Uterus (tissue), 4 donors: Measurements from ENCODE around the gene DXO. TPM values are rescaled to one million over a fixed set of nuclear protein-coding genes. Genes with fewer than 3 reads are reported as not detected.
"Not testable (repeated sequence)": the region's sequence is repeated elsewhere in the genome, so short reads cannot be mapped to it uniquely, and the experiment has no call there.

ENCODE experiments used
- DNase-seq, 2 donors: peaks; one replicate each; pipeline ENCODE4 v3.0.0-alpha.2; 2019 to 2020
- H3K27ac ChIP-seq, 2 donors: fragments of 200-600 bp; sonication (generic); 1 replicate in 1 of 2; 2 replicates in 1 of 2; pipeline ENCODE4 v1.5.1; 2016 to 2018
- H3K27me3 ChIP-seq, 2 donors: fragments of 200-600 bp; sonication (generic); one replicate each; pipeline ENCODE4 v1.5.1; 2018 to 2019; ENCODE audit warnings: control low read depth in 1 of 2
- H3K36me3 ChIP-seq, 2 donors: fragments of 200-600 bp; sonication (generic); one replicate each; pipeline ENCODE4 v1.5.1; 2019; ENCODE audit warnings: control low read depth in 1 of 2
- H3K4me1 ChIP-seq, 2 donors: fragments of 200-600 bp; sonication (generic); one replicate each; pipeline ENCODE4 v1.5.1; 2018 to 2019; ENCODE audit warnings: control low read depth in 1 of 2
- H3K4me3 ChIP-seq, 2 donors: fragments of 200-600 bp; sonication (generic); 1 replicate in 1 of 2; 2 replicates in 1 of 2; pipeline ENCODE4 v1.5.1; 2018 to 2019; ENCODE audit warnings: mild to moderate bottlenecking in 1 of 2
- H3K9me3 ChIP-seq, 2 donors: fragments of 200-600 bp; sonication (generic); one replicate each; pipeline ENCODE4 v1.5.1; 2019; ENCODE audit warnings: control low read depth in 1 of 2
- POLR2A ChIP-seq, 2 donors: fragments of 450-650 bp; IDR thresholded peaks; one replicate each; pipeline ENCODE4 v1.6.1; 2016; ENCODE audit warnings: antibody characterized with exemption in 2 of 2, mild to moderate bottlenecking in 1 of 2, moderate library complexity in 1 of 2
- intact Hi-C: fragments of 100-400 bp; cut with DNase I; formaldehyde crosslinking; loops from one replicate; pipeline ENCODE4 v1.15.1; 2023; ENCODE audit warnings: low total_unique reads
- total RNA-seq, 4 donors: library from RNA; depleted of rRNA in 3 of 4; stranded (reverse); fragments of >200 nt in 3 of 4; gene quantifications; one replicate each; pipeline versions ENCODE4 v1.1.0 to v1.2.4, GENCODE V29; 2014 to 2023
- TF ChIP-seq, protein P1 (sequence below), 4 experiments: fragments of 200-600 bp in 2 of 4; fragments of 450-650 bp in 2 of 4; sonication (generic) in 2 of 4; IDR thresholded peaks; one replicate each; pipeline ENCODE4 v1.5.1; 2016 to 2019; ENCODE audit warnings: antibody characterized with exemption in 4 of 4, mild to moderate bottlenecking in 2 of 4, moderate library complexity in 1 of 4
- donor health status: DM: yes; HTN: yes; CAD: no.

The DXO gene
- total RNA-seq, 4 donors from 2014 or later, result 10.0 to 36.6 (median 14.7) TPM

DNA sequence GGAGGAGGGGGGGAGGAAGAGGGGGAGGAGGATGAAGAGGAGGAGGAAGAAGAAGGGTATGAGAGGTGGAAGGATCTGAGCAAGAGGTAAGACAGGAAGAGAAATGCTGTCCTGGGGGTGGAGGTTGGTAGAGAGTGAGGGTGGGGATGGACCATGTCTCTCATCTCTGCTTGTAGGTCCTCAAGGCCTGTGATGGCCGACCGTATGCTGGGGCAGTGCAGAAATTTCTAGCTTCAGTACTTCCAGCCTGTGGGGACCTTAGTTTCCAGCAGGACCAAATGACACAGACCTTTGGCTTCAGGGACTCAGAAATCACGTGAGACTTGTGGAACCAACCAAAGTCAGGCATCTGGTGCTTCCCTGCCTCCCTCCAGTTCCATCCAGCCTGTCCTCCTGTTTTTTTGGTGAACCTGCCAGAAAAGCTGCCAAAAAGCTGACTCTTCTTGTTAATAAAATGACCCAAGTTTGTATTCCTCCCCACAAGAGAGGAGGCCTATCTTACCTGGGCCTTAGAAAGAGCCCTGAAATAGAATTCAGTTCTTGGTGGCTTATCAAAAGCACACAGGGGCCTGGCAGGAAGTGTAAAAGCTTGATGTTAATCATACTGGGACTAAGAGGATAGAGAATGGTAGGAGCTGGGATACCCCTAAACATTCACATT, 7.4 kb upstream of the DXO start:
- Histone ChIP-seq H3K4me3 (no peak overlapping the region), H3K9me3 (no peaks in the 10 kb centered on the region), H3K4me1 (no peaks in the 10 kb centered on the region), H3K36me3 (no peaks in the 10 kb centered on the region), H3K27me3 (no peaks in the 10 kb centered on the region), H3K27ac (no peak overlapping the region)
- intact Hi-C loops, result no loop called here
- no peak for DNase-seq
- no peak for TF ChIP-seq POLR2A (IDR thresholded peaks at IDR 0.05)
- TF ChIP-seq, protein P1, sequence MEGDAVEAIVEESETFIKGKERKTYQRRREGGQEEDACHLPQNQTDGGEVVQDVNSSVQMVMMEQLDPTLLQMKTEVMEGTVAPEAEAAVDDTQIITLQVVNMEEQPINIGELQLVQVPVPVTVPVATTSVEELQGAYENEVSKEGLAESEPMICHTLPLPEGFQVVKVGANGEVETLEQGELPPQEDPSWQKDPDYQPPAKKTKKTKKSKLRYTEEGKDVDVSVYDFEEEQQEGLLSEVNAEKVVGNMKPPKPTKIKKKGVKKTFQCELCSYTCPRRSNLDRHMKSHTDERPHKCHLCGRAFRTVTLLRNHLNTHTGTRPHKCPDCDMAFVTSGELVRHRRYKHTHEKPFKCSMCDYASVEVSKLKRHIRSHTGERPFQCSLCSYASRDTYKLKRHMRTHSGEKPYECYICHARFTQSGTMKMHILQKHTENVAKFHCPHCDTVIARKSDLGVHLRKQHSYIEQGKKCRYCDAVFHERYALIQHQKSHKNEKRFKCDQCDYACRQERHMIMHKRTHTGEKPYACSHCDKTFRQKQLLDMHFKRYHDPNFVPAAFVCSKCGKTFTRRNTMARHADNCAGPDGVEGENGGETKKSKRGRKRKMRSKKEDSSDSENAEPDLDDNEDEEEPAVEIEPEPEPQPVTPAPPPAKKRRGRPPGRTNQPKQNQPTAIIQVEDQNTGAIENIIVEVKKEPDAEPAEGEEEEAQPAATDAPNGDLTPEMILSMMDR (IDR thresholded peaks at IDR 0.05), result no peak

DNA sequence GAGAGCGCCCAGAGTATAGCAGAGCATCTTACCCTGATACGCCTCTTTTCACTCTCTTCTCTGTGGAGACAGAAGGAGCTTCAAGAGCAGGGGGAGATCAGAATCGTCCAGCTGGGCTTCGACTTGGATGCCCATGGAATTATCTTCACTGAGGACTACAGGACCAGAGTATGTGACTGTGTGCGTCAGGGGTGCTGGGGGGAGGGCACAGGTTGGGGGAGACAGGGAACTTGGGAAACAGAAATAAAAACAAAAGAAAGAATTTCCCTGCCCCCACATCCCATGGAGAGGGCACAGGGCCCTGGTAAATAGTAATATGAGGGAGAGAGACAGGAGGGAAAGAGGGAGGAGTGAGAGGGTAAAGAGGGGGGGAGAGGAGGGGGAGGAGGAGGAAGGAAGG, 6.9 kb upstream of the DXO start:
- no peak overlapping the region for H3K27ac ChIP-seq
- no peaks in the 10 kb centered on the region for H3K4me1 ChIP-seq
- H3K9me3 ChIP-seq, result no peaks in the 10 kb centered on the region
- no peaks in the 10 kb centered on the region for H3K36me3 ChIP-seq
- DNase-seq, result no peak
- TF ChIP-seq POLR2A (IDR thresholded peaks at IDR 0.05), result no peak
- TF ChIP-seq, protein P1 (IDR thresholded peaks at IDR 0.05), result no peak
- intact Hi-C loops, result no loop called here
- H3K4me3 ChIP-seq, result no peak overlapping the region
- no peaks in the 10 kb centered on the region for H3K27me3 ChIP-seq

DNA sequence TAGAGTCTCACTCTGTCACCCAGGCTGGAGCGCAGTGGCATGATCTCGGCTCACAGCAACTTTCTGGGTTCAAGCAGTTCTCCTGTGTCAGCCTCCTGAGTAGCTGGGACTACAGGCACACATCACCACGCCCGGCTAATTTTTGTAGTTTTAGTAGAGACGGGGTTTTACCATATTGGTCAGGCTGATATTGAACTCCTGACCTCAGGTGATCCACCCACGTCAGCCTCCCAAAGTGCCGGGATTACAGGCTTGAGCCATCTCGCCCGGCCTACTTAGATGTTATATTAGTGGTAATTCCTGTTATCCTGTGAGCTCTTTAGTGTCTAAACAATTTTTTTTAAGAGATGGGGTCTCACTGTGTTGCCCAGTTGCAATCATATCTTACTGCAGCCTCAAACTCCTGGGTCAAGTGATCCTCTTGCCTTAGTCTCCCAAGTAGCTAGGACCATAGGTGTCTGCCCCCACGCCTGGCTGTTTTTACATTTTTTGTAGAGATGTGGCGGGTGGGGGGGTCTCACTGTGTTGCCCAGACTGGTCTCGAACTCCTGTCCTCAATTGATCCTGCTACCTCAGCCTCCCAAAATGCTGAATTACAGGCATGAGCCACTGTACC, 6.0 kb upstream of the DXO start:
- no peak for TF ChIP-seq POLR2A (IDR thresholded peaks at IDR 0.05)
- TF ChIP-seq, protein P1 (IDR thresholded peaks at IDR 0.05), result no peak
- H3K36me3 ChIP-seq, result no peaks in the 10 kb centered on the region
- H3K9me3 ChIP-seq, result no peaks in the 10 kb centered on the region
- intact Hi-C loops, result no loop called here
- DNase-seq, result no peak
- no peaks in the 10 kb centered on the region for H3K27me3 ChIP-seq
- H3K27ac ChIP-seq, result no peak overlapping the region
- no peak overlapping the region for H3K4me3 ChIP-seq
- no peaks in the 10 kb centered on the region for H3K4me1 ChIP-seq

DNA sequence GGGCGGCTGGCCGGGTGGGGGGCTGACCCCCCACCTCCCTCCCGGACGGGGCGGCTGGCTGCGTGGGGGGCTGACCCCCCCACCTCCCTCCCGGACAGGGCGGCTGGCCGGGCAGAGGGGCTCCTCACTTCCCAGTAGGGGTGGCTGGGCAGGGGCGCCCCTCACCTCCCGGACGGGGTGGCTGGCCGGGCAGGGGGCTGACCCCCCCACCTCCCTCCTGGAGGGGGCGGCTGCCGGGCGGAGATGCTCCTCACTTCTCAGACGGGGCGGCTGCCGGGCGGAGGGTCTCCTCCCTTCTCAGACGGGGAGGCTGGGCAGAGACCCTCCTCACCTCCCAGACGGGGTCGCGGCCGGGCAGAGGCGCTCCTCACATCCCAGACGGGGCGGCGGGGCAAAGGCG, 4.1 kb upstream of the DXO start:
- H3K4me1 ChIP-seq, H3K9me3 ChIP-seq, H3K27ac ChIP-seq, intact Hi-C loops, H3K4me3 ChIP-seq, H3K36me3 ChIP-seq, H3K27me3 ChIP-seq, DNase-seq: not testable (repeated sequence)

DNA sequence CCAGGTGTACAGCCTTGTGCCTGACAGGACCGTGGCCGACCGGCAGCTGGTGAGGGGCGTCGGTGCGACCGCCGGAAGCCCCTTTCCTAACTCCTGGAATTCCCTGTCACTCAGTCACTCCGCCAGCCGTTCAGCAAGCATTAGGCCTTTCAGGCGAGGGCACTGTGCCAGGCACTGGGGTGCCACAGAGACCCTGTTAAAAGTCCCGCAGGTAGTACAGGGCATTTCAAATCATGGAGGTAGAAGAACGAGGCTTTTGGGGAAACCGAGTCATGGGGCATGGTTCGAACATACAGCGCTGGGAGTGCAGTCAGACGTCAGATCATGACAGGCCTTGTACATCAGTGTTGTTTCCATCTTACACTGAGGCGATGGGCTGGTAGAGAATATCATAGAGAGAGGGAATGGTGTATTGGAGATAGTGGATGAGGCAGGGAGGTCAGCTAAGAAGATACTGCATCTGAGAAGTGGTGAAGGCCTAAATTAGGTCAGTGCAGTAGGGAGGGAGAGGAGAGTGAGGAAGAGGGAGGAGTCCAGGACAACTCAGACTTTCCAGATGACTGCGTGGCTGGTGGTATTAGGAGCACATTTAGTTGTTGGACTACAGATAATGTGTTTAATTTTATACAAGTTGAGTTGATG, 892 bp upstream of the DXO start:
- no peaks in the 10 kb centered on the region for H3K9me3 ChIP-seq
- TF ChIP-seq POLR2A (IDR thresholded peaks at IDR 0.05), result no peak
- TF ChIP-seq, protein P1 (IDR thresholded peaks at IDR 0.05), result no peak
- peaks cover 0 to 5% of the 10 kb centered on the region in 2 donors for H3K4me1 ChIP-seq
- intact Hi-C loops, result no loop called here
- H3K27me3 ChIP-seq, result no peaks in the 10 kb centered on the region
- no peaks in the 10 kb centered on the region for H3K36me3 ChIP-seq
- H3K4me3 ChIP-seq, result peak overlapping the region; percentile 49 to 72
- H3K27ac ChIP-seq, result peak overlapping the region; percentile 93 to 94
- DNase-seq, result no peak
